IPS-20b (cell line): ENCODE data around the gene IL17A.

Source experiments
- H3K27ac ChIP-seq: one replicate; pipeline ENCODE4 v1.5.1; 2013; ENCODE audit warnings: low read length
- H3K27me3 ChIP-seq: 2 replicates; pipeline ENCODE4 v1.6.1; 2013; ENCODE audit warnings: mild to moderate bottlenecking, low read length, inconsistent platforms; ENCODE audit not compliant: insufficient read depth
- H3K36me3 ChIP-seq: 2 replicates; pipeline ENCODE4 v1.6.1; 2013; ENCODE audit warnings: low read depth, mild to moderate bottlenecking, inconsistent platforms, low read length, moderate library complexity; ENCODE audit not compliant: insufficient read depth
- H3K4me1 ChIP-seq: 2 replicates; pipeline ENCODE4 v1.6.1; 2013; ENCODE audit warnings: mild to moderate bottlenecking, control low read depth, inconsistent platforms, low read length, moderate library complexity; ENCODE audit not compliant: insufficient read depth
- H3K4me3 ChIP-seq: 2 replicates; pipeline ENCODE4 v1.5.1; 2013; ENCODE audit warnings: mild to moderate bottlenecking, low read length, inconsistent platforms
- H3K9ac ChIP-seq: 2 replicates; pipeline ENCODE4 v1.6.1; 2013; ENCODE audit warnings: low read depth, mild to moderate bottlenecking, inconsistent platforms, low read length, moderate library complexity
- H3K9me3 ChIP-seq: 2 replicates; pipeline ENCODE4 v1.6.1; 2013; ENCODE audit warnings: mild to moderate bottlenecking, low read depth, low read length, inconsistent platforms; ENCODE audit not compliant: insufficient read depth

The IL17A gene

DNA sequence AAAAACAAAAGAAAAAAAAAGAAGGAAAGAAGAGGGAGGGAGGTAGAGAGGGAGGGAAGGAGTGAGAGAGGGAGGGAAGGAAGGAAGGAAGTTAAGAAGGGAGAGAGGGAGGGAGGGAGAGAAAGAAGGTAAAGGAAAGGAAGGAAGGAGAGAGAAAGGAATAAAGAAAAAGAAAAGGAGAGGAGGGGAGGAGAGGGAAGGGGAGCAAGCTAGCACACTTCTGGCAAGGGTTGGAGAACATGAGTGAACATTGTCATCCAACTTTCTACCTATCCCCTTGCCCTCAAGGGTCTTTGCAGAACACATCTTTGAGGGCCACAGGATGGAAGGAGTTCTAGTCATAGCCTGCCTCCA, 34.1 kb upstream of the IL17A start:
- H3K27ac ChIP-seq, result no peak overlapping the region
- H3K27me3 ChIP-seq, result no peaks in the 10 kb centered on the region
- peaks cover 32% of the 10 kb centered on the region for H3K4me1 ChIP-seq
- no peak overlapping the region for H3K9ac ChIP-seq
- no peaks in the 10 kb centered on the region for H3K9me3 ChIP-seq
- no peak overlapping the region for H3K4me3 ChIP-seq
- H3K36me3 ChIP-seq, result no peaks in the 10 kb centered on the region

- Histone ChIP-seq H3K4me1 (peaks cover 34% of the 10 kb centered on the region), H3K36me3 (no peaks in the 10 kb centered on the region), H3K9ac (no peak overlapping the region), H3K27ac (no peak overlapping the region), H3K9me3 (no peaks in the 10 kb centered on the region), H3K4me3 (no peak overlapping the region), H3K27me3 (no peaks in the 10 kb centered on the region)
Observed at GRCh38 chr6:52152711-52153160, 33.4 kb upstream of the IL17A start.

- no peaks in the 10 kb centered on the region for H3K27me3 ChIP-seq
- H3K4me1 ChIP-seq, result peaks cover 34% of the 10 kb centered on the region
- H3K9ac ChIP-seq, result no peak overlapping the region
- H3K36me3 ChIP-seq, result no peaks in the 10 kb centered on the region
- H3K4me3 ChIP-seq, result no peak overlapping the region
- no peaks in the 10 kb centered on the region for H3K9me3 ChIP-seq
- H3K27ac ChIP-seq, result no peak overlapping the region
Observed at GRCh38 chr6:52154381-52154780, 31.8 kb upstream of the IL17A start.

DNA sequence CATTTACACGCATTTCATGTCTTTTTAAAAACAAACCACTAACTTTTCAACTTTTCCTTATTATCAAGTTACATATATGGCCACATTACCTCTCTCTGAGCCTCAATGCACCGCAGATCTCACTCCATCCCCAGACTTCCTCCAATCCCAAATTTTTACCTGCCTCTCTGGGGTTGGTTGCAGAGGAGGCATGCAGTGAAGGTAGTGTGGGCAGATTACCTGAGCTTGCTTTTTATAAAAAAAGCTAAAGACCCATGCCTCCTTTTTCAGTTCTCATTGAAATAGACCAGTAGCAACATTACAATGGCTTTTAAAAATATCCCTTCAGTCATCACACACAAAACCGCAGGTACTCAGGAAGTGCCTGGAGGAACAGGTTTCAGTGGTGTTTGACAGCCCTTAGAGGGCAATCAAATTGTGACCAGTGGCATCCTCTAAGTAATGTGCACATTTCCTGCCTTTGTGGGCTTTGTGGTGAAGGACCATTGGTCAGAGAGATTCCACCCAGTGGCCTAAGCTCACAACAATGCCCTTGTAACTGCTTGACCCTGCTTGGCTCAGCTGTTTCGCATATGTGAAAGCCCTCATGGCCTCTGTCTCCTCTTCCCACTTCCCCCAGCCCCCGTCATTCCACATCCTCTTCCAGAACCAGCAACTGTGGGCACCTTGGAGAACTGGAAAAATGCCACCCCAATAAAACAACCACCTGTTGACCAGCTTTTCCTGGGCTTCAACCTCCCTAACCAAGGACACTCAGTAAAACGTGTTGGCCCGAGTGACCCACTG, 30.2 kb upstream of the IL17A start:
- Histone ChIP-seq H3K9me3 (peaks cover 10% of the 10 kb centered on the region; the same call in 1 of the 2 replicates), H3K36me3 (no peaks in the 10 kb centered on the region), H3K4me3 (peak overlapping the region; percentile 21; the same call in 1 of the 2 replicates), H3K9ac (no peak overlapping the region), H3K27ac (no peak overlapping the region), H3K27me3 (no peaks in the 10 kb centered on the region), H3K4me1 (peaks cover 34% of the 10 kb centered on the region)

DNA sequence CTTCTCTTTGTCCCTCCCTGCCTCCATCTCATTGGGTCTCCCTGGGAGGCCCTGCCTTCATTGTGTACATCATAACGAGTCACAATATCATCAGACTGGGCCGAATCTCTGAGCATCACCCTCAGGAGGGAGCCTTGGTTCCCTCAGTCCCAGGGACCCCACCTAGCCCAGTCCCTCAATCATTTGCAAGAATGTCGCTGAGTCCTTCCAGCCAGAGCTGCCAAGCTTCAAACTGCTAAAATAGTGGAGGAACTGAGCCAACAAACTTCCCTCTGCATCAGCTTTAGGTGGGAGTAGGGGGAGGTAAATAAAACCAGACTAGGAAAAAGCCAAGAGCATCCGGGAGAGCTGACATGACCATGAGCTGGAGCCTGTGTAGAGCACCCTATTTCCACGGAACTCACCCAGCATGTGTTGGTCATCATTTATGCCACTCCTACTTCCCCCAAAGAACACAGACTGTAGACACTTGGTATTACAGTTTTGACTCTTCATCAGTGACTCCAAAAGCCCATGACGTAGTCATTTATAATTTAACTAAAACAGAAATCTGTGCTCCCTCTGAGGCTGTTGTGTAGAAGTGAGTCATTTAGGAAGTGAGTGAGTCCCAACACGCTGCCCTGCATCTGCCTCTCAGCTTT, 28.8 kb upstream of the IL17A start:
- Histone ChIP-seq H3K9me3 (peaks cover 17% of the 10 kb centered on the region), H3K27ac (no peak overlapping the region), H3K9ac (no peak overlapping the region), H3K4me3 (no peak overlapping the region), H3K4me1 (peaks cover 34% of the 10 kb centered on the region), H3K27me3 (no peaks in the 10 kb centered on the region), H3K36me3 (no peaks in the 10 kb centered on the region)

GRCh38 chr6:52160472-52161104, 25.6 kb upstream of the IL17A start:
- H3K4me3 ChIP-seq, result no peak overlapping the region
- peaks cover 17% of the 10 kb centered on the region; the same call in 1 of the 2 replicates for H3K4me1 ChIP-seq
- no peaks in the 10 kb centered on the region for H3K36me3 ChIP-seq
- H3K27me3 ChIP-seq, result no peaks in the 10 kb centered on the region
- no peak overlapping the region for H3K27ac ChIP-seq
- peaks cover 17% of the 10 kb centered on the region for H3K9me3 ChIP-seq
- no peak overlapping the region for H3K9ac ChIP-seq

DNA sequence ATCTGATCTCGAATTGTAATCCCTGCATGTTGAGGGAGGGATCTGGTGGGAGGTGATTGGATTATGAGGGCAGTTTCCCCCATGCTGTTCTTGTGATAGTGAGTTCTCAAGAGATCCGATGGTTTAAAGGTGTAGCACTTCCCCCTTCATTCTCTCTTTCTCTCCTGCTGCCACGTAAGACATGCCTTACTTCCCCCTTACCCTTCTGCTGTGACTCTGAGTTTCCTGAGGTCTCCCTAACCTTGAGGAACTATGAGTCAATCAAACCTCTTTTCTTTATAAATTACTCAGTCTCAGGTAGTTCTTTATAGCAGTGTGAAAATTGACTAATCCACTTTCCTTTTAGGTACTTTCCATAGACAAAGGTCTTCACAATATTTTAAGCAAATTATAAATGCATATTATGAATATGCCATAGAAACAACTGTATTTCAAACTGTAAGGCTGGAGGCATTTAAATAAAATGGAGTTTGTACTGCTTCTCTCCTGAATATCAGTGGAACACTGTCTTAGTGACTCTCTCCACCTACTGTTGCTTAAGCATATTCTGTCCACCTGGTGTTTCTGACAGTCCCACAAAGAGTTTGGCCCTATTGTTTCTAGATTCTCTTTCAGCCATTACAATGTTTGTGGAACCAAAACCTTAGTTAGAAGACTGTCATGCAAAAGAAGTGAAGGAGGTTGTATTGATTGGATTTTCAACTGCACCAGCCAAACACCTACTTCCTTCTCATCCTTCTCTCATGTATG, 24.3 kb upstream of the IL17A start:
- no peaks in the 10 kb centered on the region for H3K27me3 ChIP-seq
- no peaks in the 10 kb centered on the region for H3K36me3 ChIP-seq
- no peak overlapping the region for H3K9ac ChIP-seq

DNA sequence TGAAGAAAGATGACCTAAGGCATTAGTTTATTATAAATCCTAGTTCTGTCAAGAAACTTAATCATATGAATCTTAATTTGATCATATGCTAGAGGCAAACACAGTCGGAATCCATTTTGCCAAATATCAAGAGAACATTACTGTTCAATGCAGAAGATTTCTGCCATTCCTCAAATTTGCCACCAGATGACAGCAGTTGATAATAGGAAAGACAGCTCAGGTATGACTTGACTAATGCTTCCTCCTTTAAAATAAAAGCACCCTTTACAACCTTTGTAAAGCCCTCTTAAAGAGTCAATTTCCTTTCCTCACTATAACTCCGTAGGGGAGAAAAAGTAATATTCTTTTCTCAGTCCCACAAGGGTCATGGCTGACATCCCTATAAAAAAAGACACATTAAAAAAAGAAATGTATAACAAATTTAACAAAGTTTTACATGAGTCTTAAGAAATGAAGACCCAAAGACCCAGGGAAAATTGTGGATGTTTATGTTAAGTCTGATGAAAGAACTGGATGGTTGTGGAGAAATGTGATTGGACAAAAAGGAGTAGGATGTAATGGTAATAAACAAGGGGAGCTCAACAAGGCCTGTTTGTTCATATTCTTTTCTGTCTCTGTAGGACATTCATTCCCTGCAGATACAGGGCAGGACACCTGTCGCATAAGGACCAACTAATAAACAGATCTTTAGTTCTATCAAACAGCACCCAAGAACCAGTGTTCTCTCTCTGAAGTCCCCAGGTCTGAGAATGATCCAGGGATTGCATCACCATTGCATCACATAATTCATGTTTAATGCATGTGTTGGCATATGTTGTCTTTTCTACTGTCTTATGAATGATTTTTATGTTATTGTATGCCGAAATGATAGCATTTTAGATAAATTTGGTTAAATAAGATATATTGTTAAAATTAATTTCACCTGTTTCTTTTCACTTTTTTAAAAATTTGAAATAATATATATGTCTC, 23.0 kb upstream of the IL17A start:
- Histone ChIP-seq H3K27me3 (no peaks in the 10 kb centered on the region), H3K36me3 (no peaks in the 10 kb centered on the region), H3K4me3 (no peak overlapping the region), H3K4me1 (no peaks in the 10 kb centered on the region), H3K9me3 (peaks cover 17% of the 10 kb centered on the region), H3K27ac (no peak overlapping the region), H3K9ac (no peak overlapping the region)

More for the DNA sequence above, 24.3 kb upstream of the IL17A start:
- Histone ChIP-seq H3K9me3 (peaks cover 17% of the 10 kb centered on the region), H3K4me3 (no peak overlapping the region), H3K27ac (no peak overlapping the region), H3K4me1 (peaks cover 4% of the 10 kb centered on the region; the same call in 1 of the 2 replicates)

DNA sequence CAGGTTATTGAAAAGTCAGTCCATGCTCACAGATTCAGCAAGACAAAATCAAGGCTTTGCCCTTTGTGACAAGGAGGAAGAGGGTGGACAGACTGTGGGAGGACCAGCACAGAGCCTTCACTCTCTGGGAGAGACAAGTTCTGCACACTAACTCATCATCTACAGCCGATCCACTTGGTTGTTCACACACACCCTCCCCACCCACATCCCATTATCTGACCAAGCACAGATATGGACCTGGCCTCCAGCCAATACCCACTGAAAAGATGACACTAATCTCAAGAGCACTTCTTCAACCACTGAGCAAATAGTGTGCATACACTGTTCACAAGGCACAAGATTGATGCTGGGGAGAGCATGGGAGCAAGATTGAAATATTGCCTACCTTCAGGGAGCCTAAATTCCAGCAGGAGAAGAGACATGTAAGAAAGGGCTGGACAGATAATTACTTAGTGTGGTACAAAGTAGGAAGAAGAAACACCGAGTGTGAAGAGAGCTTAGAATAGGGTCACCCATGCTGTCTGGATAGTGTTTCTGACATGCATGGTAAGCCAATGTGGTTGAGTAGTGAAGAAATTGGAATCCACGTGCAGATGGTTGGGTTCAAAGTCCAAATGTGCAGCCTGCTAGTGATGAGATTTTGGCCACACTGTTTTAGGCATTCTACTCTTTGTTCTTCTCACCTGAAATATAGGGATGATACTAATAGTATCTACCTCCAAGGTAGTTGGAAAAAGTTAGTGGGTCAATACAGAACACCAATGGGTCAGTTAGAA, 21.7 kb upstream of the IL17A start:
- Histone ChIP-seq H3K36me3 (no peaks in the 10 kb centered on the region), H3K4me3 (no peak overlapping the region), H3K9me3 (peaks cover 17% of the 10 kb centered on the region), H3K27ac (no peak overlapping the region), H3K4me1 (no peaks in the 10 kb centered on the region), H3K27me3 (no peaks in the 10 kb centered on the region), H3K9ac (no peak overlapping the region)

- Histone ChIP-seq H3K4me3 (no peak overlapping the region), H3K27ac (no peak overlapping the region), H3K9ac (no peak overlapping the region), H3K36me3 (no peaks in the 10 kb centered on the region), H3K4me1 (no peaks in the 10 kb centered on the region), H3K9me3 (no peaks in the 10 kb centered on the region), H3K27me3 (no peaks in the 10 kb centered on the region)
Observed at GRCh38 chr6:52167267-52167666, 18.9 kb upstream of the IL17A start.
